ENCODE measurements around the gene CHRNE. TPM values are rescaled to one million over a fixed set of nuclear protein-coding genes. Genes with fewer than 3 reads are reported as not detected.

The CHRNE gene
- total and polyA plus RNA-seq, 2 donors (not counting 1 experiment from before 2014, with no cell fraction given), result 0.99 to 4.7 TPM

DNA sequence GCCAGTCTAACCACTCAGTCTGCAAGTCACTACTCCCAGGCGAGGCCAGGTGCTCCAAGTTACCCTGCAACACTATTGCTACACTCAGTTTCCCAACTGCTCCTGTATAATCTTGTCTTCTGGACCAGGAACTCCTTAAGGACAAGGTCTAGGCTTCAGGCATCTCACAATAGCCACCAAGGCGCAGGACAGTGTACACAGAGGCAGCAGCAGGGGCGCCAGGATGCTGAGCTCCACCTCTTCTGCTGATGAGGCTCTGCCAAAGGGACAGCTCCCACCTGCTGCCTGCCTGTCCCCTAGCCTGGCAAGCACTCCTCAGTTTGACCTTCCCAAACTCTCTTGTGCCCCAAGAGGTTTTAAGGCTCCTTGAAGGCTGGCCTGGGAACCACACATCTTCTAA, 33.5 kb upstream of the CHRNE start:
- DNase-seq (no peak), ATAC-seq (ENCODE audit: low read depth) (no peak)
- 100% methylated on average over 3 of the region's 3 CpGs for WGBS (ENCODE audit: insufficient coverage)
- peaks cover 45% of the 10 kb centered on the region for H3K4me1 Mint-ChIP-seq
- H2AFZ ChIP-seq (ENCODE audit: insufficient read depth, low read depth, low read length, poor library complexity, severe bottlenecking), result no peak overlapping the region
- POLR2A ChIA-PET, result interaction anchor here (0.5 kb wide), 1 partner anchor 81 kb away, joined by 3 read pairs; no protein-coding TSS in a partner anchor
- H3K9ac ChIP-seq (ENCODE audit: low read length), result no peak overlapping the region
- no peak overlapping the region for H3K27ac Mint-ChIP-seq
- peaks cover 26 to 38% of the 10 kb centered on the region in 2 donors for H3K4me1 ChIP-seq (ENCODE audit: control insufficient read depth in 2 of 2, insufficient read depth in 2 of 2, low read length in 2 of 2)
- intact Hi-C loops (cut with micrococcal nuclease), result no loop called here
- H3K27ac ChIP-seq (ENCODE audit: low read length in 2 of 2), result no peak overlapping the region
- H3K36me3 ChIP-seq (replicated peaks in 1 of 2; ENCODE audit: control extremely low read depth in 1 of 2, control insufficient read depth in 1 of 2, extremely low read depth in 1 of 2, insufficient read depth in 2 of 2, low read length in 1 of 2), result peaks cover 0 to 19% of the 10 kb centered on the region in 2 experiments
- CTCF ChIA-PET, result no interaction called here
- H3K9me3 Mint-ChIP-seq (ENCODE audit: insufficient read depth), result no peaks in the 10 kb centered on the region
- H3K9me3 ChIP-seq (ENCODE audit: control extremely low read depth in 1 of 3, control insufficient read depth in 2 of 3, insufficient read depth in 1 of 3, low read length in 2 of 3), result no peaks in the 10 kb centered on the region
- H3K79me2 ChIP-seq (ENCODE audit: control insufficient read depth, insufficient read depth, low read length), result peaks cover 19% of the 10 kb centered on the region
- H3K27me3 ChIP-seq (replicated peaks in 1 of 4; ENCODE audit: control extremely low read depth in 1 of 4, control insufficient read depth in 3 of 4, insufficient read depth in 4 of 4, low read length in 3 of 4), result peaks cover 0 to 16% (median 3%) of the 10 kb centered on the region in 4 experiments
- peaks cover 15% of the 10 kb centered on the region for H3K27me3 Mint-ChIP-seq
- no peak overlapping the region for H3K4me3 Mint-ChIP-seq
- H4K20me1 ChIP-seq (ENCODE audit: control insufficient read depth, insufficient read depth, low read length, poor library complexity, severe bottlenecking), result no peaks in the 10 kb centered on the region
- no peak overlapping the region for H3K4me2 ChIP-seq (replicated peaks; ENCODE audit: low read depth, low read length, poor library complexity, severe bottlenecking)
- no peak overlapping the region for H3K4me3 ChIP-seq (ENCODE audit: control extremely low read depth in 1 of 5, extremely low read depth in 1 of 5, insufficient read depth in 1 of 5, low read depth in 2 of 5, low read length in 4 of 5)
- TF ChIP-seq EZH2 (IDR thresholded peaks at IDR 0.05; ENCODE audit: borderline replicate concordance, insufficient read depth, low read depth, low read length, poor library complexity, severe bottlenecking), result no peak
- TF ChIP-seq, protein P1, sequence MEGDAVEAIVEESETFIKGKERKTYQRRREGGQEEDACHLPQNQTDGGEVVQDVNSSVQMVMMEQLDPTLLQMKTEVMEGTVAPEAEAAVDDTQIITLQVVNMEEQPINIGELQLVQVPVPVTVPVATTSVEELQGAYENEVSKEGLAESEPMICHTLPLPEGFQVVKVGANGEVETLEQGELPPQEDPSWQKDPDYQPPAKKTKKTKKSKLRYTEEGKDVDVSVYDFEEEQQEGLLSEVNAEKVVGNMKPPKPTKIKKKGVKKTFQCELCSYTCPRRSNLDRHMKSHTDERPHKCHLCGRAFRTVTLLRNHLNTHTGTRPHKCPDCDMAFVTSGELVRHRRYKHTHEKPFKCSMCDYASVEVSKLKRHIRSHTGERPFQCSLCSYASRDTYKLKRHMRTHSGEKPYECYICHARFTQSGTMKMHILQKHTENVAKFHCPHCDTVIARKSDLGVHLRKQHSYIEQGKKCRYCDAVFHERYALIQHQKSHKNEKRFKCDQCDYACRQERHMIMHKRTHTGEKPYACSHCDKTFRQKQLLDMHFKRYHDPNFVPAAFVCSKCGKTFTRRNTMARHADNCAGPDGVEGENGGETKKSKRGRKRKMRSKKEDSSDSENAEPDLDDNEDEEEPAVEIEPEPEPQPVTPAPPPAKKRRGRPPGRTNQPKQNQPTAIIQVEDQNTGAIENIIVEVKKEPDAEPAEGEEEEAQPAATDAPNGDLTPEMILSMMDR (IDR thresholded peaks at IDR 0.05), result no peak

DNA sequence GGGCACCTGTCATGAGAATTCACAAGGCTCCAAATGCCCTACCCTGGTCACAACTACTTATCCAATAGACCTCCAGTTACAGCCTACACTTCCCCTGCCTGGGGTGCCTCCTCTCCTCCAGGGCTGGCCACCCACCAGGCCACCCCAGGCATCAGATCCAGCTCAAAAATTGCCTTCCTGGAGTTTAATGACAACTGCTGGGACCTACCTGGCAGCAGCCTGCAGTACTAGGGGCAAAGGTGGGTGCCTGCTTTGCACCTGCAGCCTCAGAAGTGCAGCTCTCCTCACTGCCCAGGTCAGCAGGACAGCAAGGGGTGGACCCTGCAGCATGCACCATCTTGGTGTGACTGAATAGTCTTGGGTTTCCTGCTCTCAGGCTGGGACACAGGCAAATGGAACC, 32.8 kb upstream of the CHRNE start:
- CTCF ChIA-PET, result no interaction called here
- POLR2A ChIA-PET, result no interaction called here

More for the DNA sequence above, 32.8 kb upstream of the CHRNE start:
- no peak overlapping the region for H3K4me3 Mint-ChIP-seq
- DNase-seq (no peak), ATAC-seq (ENCODE audit: low read depth) (no peak)
- Histone ChIP-seq H3K27me3 (replicated peaks in 1 of 4; ENCODE audit: control extremely low read depth in 1 of 4, control insufficient read depth in 3 of 4, insufficient read depth in 4 of 4, low read length in 3 of 4) (peaks cover 0 to 16% (median 3%) of the 10 kb centered on the region in 4 experiments), H3K9me3 (ENCODE audit: control extremely low read depth in 1 of 3, control insufficient read depth in 2 of 3, insufficient read depth in 1 of 3, low read length in 2 of 3) (no peaks in the 10 kb centered on the region), H3K4me2 (replicated peaks; ENCODE audit: low read depth, low read length, poor library complexity, severe bottlenecking) (no peak overlapping the region), H3K4me3 (ENCODE audit: control extremely low read depth in 1 of 5, extremely low read depth in 1 of 5, insufficient read depth in 1 of 5, low read depth in 2 of 5, low read length in 4 of 5) (no peak overlapping the region), H3K27ac (ENCODE audit: low read length in 2 of 2) (no peak overlapping the region), H4K20me1 (ENCODE audit: control insufficient read depth, insufficient read depth, low read length, poor library complexity, severe bottlenecking) (no peaks in the 10 kb centered on the region), H3K36me3 (replicated peaks in 1 of 2; ENCODE audit: control extremely low read depth in 1 of 2, control insufficient read depth in 1 of 2, extremely low read depth in 1 of 2, insufficient read depth in 2 of 2, low read length in 1 of 2) (peaks cover 0 to 19% of the 10 kb centered on the region in 2 experiments), H3K79me2 (ENCODE audit: control insufficient read depth, insufficient read depth, low read length) (peaks cover 11% of the 10 kb centered on the region), H3K4me1 (ENCODE audit: control insufficient read depth in 2 of 2, insufficient read depth in 2 of 2, low read length in 2 of 2) (peaks cover 20 to 32% of the 10 kb centered on the region in 2 donors), H2AFZ (ENCODE audit: insufficient read depth, low read depth, low read length, poor library complexity, severe bottlenecking) (no peak overlapping the region), H3K9ac (ENCODE audit: low read length) (no peak overlapping the region)
- H3K4me1 Mint-ChIP-seq, result peaks cover 44% of the 10 kb centered on the region
- H3K27ac Mint-ChIP-seq, result no peak overlapping the region
- peaks cover 15% of the 10 kb centered on the region for H3K27me3 Mint-ChIP-seq
- intact Hi-C loops (cut with micrococcal nuclease), result no loop called here
- H3K9me3 Mint-ChIP-seq (ENCODE audit: insufficient read depth), result no peaks in the 10 kb centered on the region
- no peak for TF ChIP-seq EZH2 (IDR thresholded peaks at IDR 0.05; ENCODE audit: borderline replicate concordance, insufficient read depth, low read depth, low read length, poor library complexity, severe bottlenecking)
- TF ChIP-seq, protein P1 (IDR thresholded peaks at IDR 0.05), result no peak

All from B cell (primary cell).